ENCODE data around the gene SORT1. TPM values are rescaled to one million over a fixed set of nuclear protein-coding genes. Genes with fewer than 3 reads are reported as not detected.

SORT1 gene
- polyA plus RNA-seq, 1 donor from 2014 or later, result 33.3 TPM

- H3K9me3 ChIP-seq (ENCODE audit: low read length), result no peaks in the 10 kb centered on the region
- H3F3A ChIP-seq (ENCODE audit: insufficient read depth, low read length, poor library complexity, severe bottlenecking), result no peaks in the 10 kb centered on the region
- no peaks in the 10 kb centered on the region for H4K20me1 ChIP-seq (ENCODE audit: insufficient read depth)
- no peak overlapping the region for H3K4me2 ChIP-seq (ENCODE audit: low read length)
- no peak overlapping the region for H3K27ac ChIP-seq (ENCODE audit: low read length)
- no peaks in the 10 kb centered on the region for H3K36me3 ChIP-seq (ENCODE audit: insufficient read depth, low read length)
- no peak overlapping the region for H3K4me3 ChIP-seq (ENCODE audit: low read length)
- no peaks in the 10 kb centered on the region for H3K9me2 ChIP-seq (ENCODE audit: insufficient read depth, low read length)
- no peak overlapping the region for H2AFZ ChIP-seq (ENCODE audit: low read depth, low read length)
- TF ChIP-seq EZH2 (IDR thresholded peaks at IDR 0.05; ENCODE audit: borderline replicate concordance, insufficient read depth, low read length, poor library complexity, severe bottlenecking) (no peak), EP300 (conservative IDR thresholded peaks at IDR 0.05; ENCODE audit: poor library complexity, severe bottlenecking) (no peak), TAF1 (IDR thresholded peaks at IDR 0.05; ENCODE audit: low read depth) (no peak), MXI1 (conservative IDR thresholded peaks at IDR 0.05; ENCODE audit: poor library complexity, severe bottlenecking) (no peak), SMC3 (conservative IDR thresholded peaks at IDR 0.05; ENCODE audit: poor library complexity) (no peak)
- H3K79me2 ChIP-seq (replicated peaks; ENCODE audit: insufficient read depth, low read length), result no peaks in the 10 kb centered on the region
- H3K9ac ChIP-seq (ENCODE audit: low read length), result no peak overlapping the region
- H3K27me3 ChIP-seq (ENCODE audit: insufficient read depth, low read depth, low read length), result no peaks in the 10 kb centered on the region
Observed at GRCh38 chr1:109356505-109356904, 41.2 kb downstream of the SORT1 start.

GRCh38 chr1:109354929-109355328 lies 42.8 kb downstream of the SORT1 start:
- Histone ChIP-seq H3K4me2 (ENCODE audit: low read length) (no peak overlapping the region), H3K27me3 (ENCODE audit: insufficient read depth, low read depth, low read length) (no peaks in the 10 kb centered on the region), H3K9me3 (ENCODE audit: low read length) (no peaks in the 10 kb centered on the region), H3K27ac (ENCODE audit: low read length) (no peak overlapping the region), H3F3A (ENCODE audit: insufficient read depth, low read length, poor library complexity, severe bottlenecking) (no peaks in the 10 kb centered on the region), H3K9me2 (ENCODE audit: insufficient read depth, low read length) (no peaks in the 10 kb centered on the region), H3K79me2 (replicated peaks; ENCODE audit: insufficient read depth, low read length) (no peaks in the 10 kb centered on the region), H2AFZ (ENCODE audit: low read depth, low read length) (no peak overlapping the region), H3K36me3 (ENCODE audit: insufficient read depth, low read length) (no peaks in the 10 kb centered on the region), H3K4me3 (ENCODE audit: low read length) (no peak overlapping the region), H4K20me1 (ENCODE audit: insufficient read depth) (no peaks in the 10 kb centered on the region), H3K9ac (ENCODE audit: low read length) (no peak overlapping the region)
- TF ChIP-seq REST (IDR thresholded peaks at IDR 0.05; ENCODE audit: borderline replicate concordance), result no peak
- no peak for TF ChIP-seq SMC3 (conservative IDR thresholded peaks at IDR 0.05; ENCODE audit: poor library complexity)
- no peak for TF ChIP-seq POLR2AphosphoS5 (IDR thresholded peaks at IDR 0.05)
- no peak for TF ChIP-seq CTCF (IDR thresholded peaks at IDR 0.05; ENCODE audit: poor library complexity, severe bottlenecking)
- no peak for TF ChIP-seq RAD21 (conservative IDR thresholded peaks at IDR 0.05)
- TF ChIP-seq TAF1 (IDR thresholded peaks at IDR 0.05; ENCODE audit: low read depth), result no peak

GRCh38 chr1:109351457-109351856 lies 46.3 kb downstream of the SORT1 start:
- no peak overlapping the region for H3K4me2 ChIP-seq (ENCODE audit: low read length)
- no peaks in the 10 kb centered on the region for H3K36me3 ChIP-seq (ENCODE audit: insufficient read depth, low read length)
- H3K27me3 ChIP-seq (ENCODE audit: insufficient read depth, low read depth, low read length), result no peaks in the 10 kb centered on the region
- TF ChIP-seq EP300 (conservative IDR thresholded peaks at IDR 0.05; ENCODE audit: poor library complexity, severe bottlenecking), result no peak
- TF ChIP-seq TAF1 (IDR thresholded peaks at IDR 0.05; ENCODE audit: low read depth), result no peak
- TF ChIP-seq MXI1 (conservative IDR thresholded peaks at IDR 0.05; ENCODE audit: poor library complexity, severe bottlenecking), result no peak
- no peak for TF ChIP-seq SMC3 (conservative IDR thresholded peaks at IDR 0.05; ENCODE audit: poor library complexity)
- TF ChIP-seq CTCF (IDR thresholded peaks at IDR 0.05; ENCODE audit: poor library complexity, severe bottlenecking), result no peak
- TF ChIP-seq EZH2 (IDR thresholded peaks at IDR 0.05; ENCODE audit: borderline replicate concordance, insufficient read depth, low read length, poor library complexity, severe bottlenecking), result no peak
- no peak for TF ChIP-seq RAD21 (conservative IDR thresholded peaks at IDR 0.05)
- TF ChIP-seq POLR2AphosphoS5 (IDR thresholded peaks at IDR 0.05), result no peak
- TF ChIP-seq REST (IDR thresholded peaks at IDR 0.05; ENCODE audit: borderline replicate concordance), result no peak
- no peaks in the 10 kb centered on the region for H4K20me1 ChIP-seq (ENCODE audit: insufficient read depth)
- no peaks in the 10 kb centered on the region for H3K9me3 ChIP-seq (ENCODE audit: low read length)
- H2AFZ ChIP-seq (ENCODE audit: low read depth, low read length), result no peak overlapping the region
- no peak overlapping the region for H3K4me3 ChIP-seq (ENCODE audit: low read length)
- no peaks in the 10 kb centered on the region for H3F3A ChIP-seq (ENCODE audit: insufficient read depth, low read length, poor library complexity, severe bottlenecking)
- no peak overlapping the region for H3K27ac ChIP-seq (ENCODE audit: low read length)
- H3K79me2 ChIP-seq (replicated peaks; ENCODE audit: insufficient read depth, low read length), result no peaks in the 10 kb centered on the region
- H3K9ac ChIP-seq (ENCODE audit: low read length), result no peak overlapping the region
- no peaks in the 10 kb centered on the region for H3K9me2 ChIP-seq (ENCODE audit: insufficient read depth, low read length)
